Liver (tissue), 9 donors: ENCODE results near the gene SIRT7. TPM values are rescaled to one million over a fixed set of nuclear protein-coding genes. Genes with fewer than 3 reads are reported as not detected.

Source experiments
- DNase-seq: peaks from one replicate; pipeline ENCODE4 v3.0.0-alpha.2; 2017; ENCODE audit warnings: low spot score
- H3K27ac ChIP-seq, 2 donors: one replicate each; pipeline ENCODE4 v1.7.0; 2013; ENCODE audit warnings: inconsistent platforms in 2 of 2, low read length in 2 of 2, control low read depth in 1 of 2, low read depth in 1 of 2, mild to moderate bottlenecking in 1 of 2
- H3K27me3 ChIP-seq, 4 donors: one replicate each; pipeline versions ENCODE4 v1.6.1 to v1.7.0; 2013; ENCODE audit warnings: low read length in 3 of 4, inconsistent platforms in 1 of 4, mild to moderate bottlenecking in 1 of 4, moderate library complexity in 1 of 4; ENCODE audit not compliant: control insufficient read depth in 4 of 4, insufficient read depth in 4 of 4
- H3K36me3 ChIP-seq, 4 donors: one replicate each; pipeline versions ENCODE4 v1.6.1 to v1.7.0; 2013; ENCODE audit warnings: low read length in 3 of 4, mild to moderate bottlenecking in 3 of 4, low read depth in 1 of 4, moderate library complexity in 1 of 4; ENCODE audit not compliant: control insufficient read depth in 4 of 4, insufficient read depth in 3 of 4
- H3K4me1 ChIP-seq, 4 donors: one replicate each; pipeline versions ENCODE4 v1.6.1 to v1.7.0; 2013; ENCODE audit warnings: low read length in 3 of 4, mild to moderate bottlenecking in 3 of 4, moderate library complexity in 1 of 4; ENCODE audit not compliant: control insufficient read depth in 4 of 4, insufficient read depth in 4 of 4
- H3K4me3 ChIP-seq, 3 donors: one replicate each; pipeline versions ENCODE4 v1.6.1 to v1.7.0; 2013; ENCODE audit warnings: low read length in 3 of 3, control low read depth in 1 of 3, low read depth in 1 of 3, mild to moderate bottlenecking in 1 of 3
- H3K9ac ChIP-seq, 2 donors: one replicate each; pipeline ENCODE4 v1.7.0; 2013; ENCODE audit warnings: low read length in 2 of 2, mild to moderate bottlenecking in 2 of 2, moderate library complexity in 2 of 2, control low read depth in 1 of 2, low read depth in 1 of 2
- H3K9me3 ChIP-seq, 4 donors: one replicate each; pipeline versions ENCODE4 v1.6.1 to v1.7.0; 2013; ENCODE audit warnings: low read length in 3 of 4; ENCODE audit not compliant: control insufficient read depth in 4 of 4
- EGR1 ChIP-seq, 2 donors: IDR thresholded peaks; 2 replicates each; pipeline ENCODE4 v1.6.1; 2016 to 2018; ENCODE audit warnings: antibody characterized with exemption in 2 of 2, low read depth in 2 of 2
- FOXA2 ChIP-seq: IDR thresholded peaks from 2 replicates; pipeline ENCODE4 v1.6.1; 2016; ENCODE audit warnings: antibody characterized with exemption
- GABPA ChIP-seq, 2 donors: IDR thresholded peaks in 1 of 2; conservative IDR thresholded peaks in 1 of 2; 2 replicates each; pipeline ENCODE4 v1.6.1; 2016; ENCODE audit warnings: antibody characterized with exemption in 2 of 2, mild to moderate bottlenecking in 1 of 2, moderate library complexity in 1 of 2
- HNF4A ChIP-seq, 2 donors: conservative IDR thresholded peaks; 2 replicates each; pipeline ENCODE4 v1.6.1; 2016; ENCODE audit warnings: antibody characterized with exemption in 2 of 2, mild to moderate bottlenecking in 2 of 2
- HNF4G ChIP-seq: IDR thresholded peaks from 2 replicates; pipeline ENCODE4 v1.6.1; 2016; ENCODE audit warnings: antibody characterized with exemption
- JUND ChIP-seq, 2 donors: IDR thresholded peaks; 2 replicates each; pipeline ENCODE4 v1.6.1; 2016; ENCODE audit warnings: antibody characterized with exemption in 2 of 2
- NR2F2 ChIP-seq: IDR thresholded peaks from 2 replicates; pipeline ENCODE4 v1.6.1; 2016; ENCODE audit warnings: antibody characterized with exemption
- RAD21 ChIP-seq, 2 donors: IDR thresholded peaks; 2 replicates each; pipeline ENCODE4 v1.6.1; 2016; ENCODE audit warnings: antibody characterized with exemption in 2 of 2, mild to moderate bottlenecking in 2 of 2
- REST ChIP-seq: IDR thresholded peaks from 2 replicates; pipeline ENCODE4 v1.6.1; 2016; ENCODE audit warnings: antibody characterized with exemption, mild to moderate bottlenecking
- RXRA ChIP-seq, 2 donors: IDR thresholded peaks; 2 replicates each; pipeline ENCODE4 v1.6.1; 2017 to 2018; ENCODE audit warnings: antibody characterized with exemption in 2 of 2, mild to moderate bottlenecking in 1 of 2
- SP1 ChIP-seq: IDR thresholded peaks from 2 replicates; pipeline ENCODE4 v1.6.1; 2018; ENCODE audit warnings: antibody characterized with exemption, mild to moderate bottlenecking
- TAF1 ChIP-seq: conservative IDR thresholded peaks from 2 replicates; pipeline ENCODE4 v1.6.1; 2016; ENCODE audit warnings: antibody characterized with exemption, mild to moderate bottlenecking
- YY1 ChIP-seq: IDR thresholded peaks from 2 replicates; pipeline ENCODE4 v1.6.1; 2016; ENCODE audit warnings: antibody characterized with exemption, mild to moderate bottlenecking
- WGBS: extraction: QIAGEN DNeasy Blood & Tissue Kit; methylation state at CpG from one replicate; pipeline ENCODE4 v1.1.7; 2013; 5-methylcytosine and 5-hydroxymethylcytosine counted together
- polyA plus RNA-seq, 2 donors: library from polyadenylated mRNA; stranded (reverse) in 1 of 2; unstranded in 1 of 2; fragments of 200-250 nt in 1 of 2; fragments of >200 nt in 1 of 2; fragmentation: Nextera tagmentation in 1 of 2; extraction: Ambion mirVana in 1 of 2; gene quantifications; one replicate each; pipeline versions ENCODE4 v1.2.1 to v1.2.3, GENCODE V29; 2013 to 2015
- total RNA-seq, 2 donors: library from RNA; depleted of rRNA; stranded (reverse); fragments of >200 nt; gene quantifications; one replicate each; pipeline ENCODE4 v1.2.3, GENCODE V29; 2014
- TF ChIP-seq, protein P1 (sequence below): IDR thresholded peaks from 2 replicates; pipeline ENCODE4 v1.6.1; 2016; ENCODE audit warnings: antibody characterized with exemption
- TF ChIP-seq, protein P2 (sequence below): IDR thresholded peaks from 2 replicates; pipeline ENCODE4 v1.6.1; 2016; ENCODE audit warnings: antibody characterized with exemption
- TF ChIP-seq, protein P3 (sequence below): fragments of 150-350 bp; IDR thresholded peaks from 2 replicates; pipeline ENCODE4 v1.5.1; 2017; ENCODE audit warnings: improper control_type of control experiment, low read depth, low read length; ENCODE audit not compliant: missing input control
- donor health status: healthy.
- donor health status: healthy.
- donor health status: healthy.
- donor health status: healthy.
- donor health status: healthy.

The SIRT7 gene
- total and polyA plus RNA-seq, 4 donors: 7.1 to 16.5 (median 11.5) TPM

- Histone ChIP-seq H3K9me3 (no peaks in the 10 kb centered on the region), H3K36me3 (no peaks in the 10 kb centered on the region), H3K4me3 (no peak overlapping the region), H3K27me3 (no peaks in the 10 kb centered on the region), H3K4me1 (no peaks in the 10 kb centered on the region), H3K27ac (no peak overlapping the region), H3K9ac (no peak overlapping the region)
- TF ChIP-seq, protein P1, sequence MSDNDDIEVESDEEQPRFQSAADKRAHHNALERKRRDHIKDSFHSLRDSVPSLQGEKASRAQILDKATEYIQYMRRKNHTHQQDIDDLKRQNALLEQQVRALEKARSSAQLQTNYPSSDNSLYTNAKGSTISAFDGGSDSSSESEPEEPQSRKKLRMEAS: no peak
- TF ChIP-seq TAF1 (no peak), RXRA (IDR thresholded peaks at IDR 0.05) (no peak), REST (no peak), HNF4A (conservative IDR thresholded peaks at IDR 0.05) (no peak), JUND (IDR thresholded peaks at IDR 0.05) (no peak), FOXA2 (no peak), EGR1 (IDR thresholded peaks at IDR 0.05; ENCODE audit: low read depth in 2 of 2) (no peak), SP1 (no peak), NR2F2 (no peak), YY1 (no peak), RAD21 (IDR thresholded peaks at IDR 0.05) (no peak)
- TF ChIP-seq, protein P2, sequence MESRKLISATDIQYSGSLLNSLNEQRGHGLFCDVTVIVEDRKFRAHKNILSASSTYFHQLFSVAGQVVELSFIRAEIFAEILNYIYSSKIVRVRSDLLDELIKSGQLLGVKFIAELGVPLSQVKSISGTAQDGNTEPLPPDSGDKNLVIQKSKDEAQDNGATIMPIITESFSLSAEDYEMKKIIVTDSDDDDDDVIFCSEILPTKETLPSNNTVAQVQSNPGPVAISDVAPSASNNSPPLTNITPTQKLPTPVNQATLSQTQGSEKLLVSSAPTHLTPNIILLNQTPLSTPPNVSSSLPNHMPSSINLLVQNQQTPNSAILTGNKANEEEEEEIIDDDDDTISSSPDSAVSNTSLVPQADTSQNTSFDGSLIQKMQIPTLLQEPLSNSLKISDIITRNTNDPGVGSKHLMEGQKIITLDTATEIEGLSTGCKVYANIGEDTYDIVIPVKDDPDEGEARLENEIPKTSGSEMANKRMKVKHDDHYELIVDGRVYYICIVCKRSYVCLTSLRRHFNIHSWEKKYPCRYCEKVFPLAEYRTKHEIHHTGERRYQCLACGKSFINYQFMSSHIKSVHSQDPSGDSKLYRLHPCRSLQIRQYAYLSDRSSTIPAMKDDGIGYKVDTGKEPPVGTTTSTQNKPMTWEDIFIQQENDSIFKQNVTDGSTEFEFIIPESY: no peak
- TF ChIP-seq, protein P3, sequence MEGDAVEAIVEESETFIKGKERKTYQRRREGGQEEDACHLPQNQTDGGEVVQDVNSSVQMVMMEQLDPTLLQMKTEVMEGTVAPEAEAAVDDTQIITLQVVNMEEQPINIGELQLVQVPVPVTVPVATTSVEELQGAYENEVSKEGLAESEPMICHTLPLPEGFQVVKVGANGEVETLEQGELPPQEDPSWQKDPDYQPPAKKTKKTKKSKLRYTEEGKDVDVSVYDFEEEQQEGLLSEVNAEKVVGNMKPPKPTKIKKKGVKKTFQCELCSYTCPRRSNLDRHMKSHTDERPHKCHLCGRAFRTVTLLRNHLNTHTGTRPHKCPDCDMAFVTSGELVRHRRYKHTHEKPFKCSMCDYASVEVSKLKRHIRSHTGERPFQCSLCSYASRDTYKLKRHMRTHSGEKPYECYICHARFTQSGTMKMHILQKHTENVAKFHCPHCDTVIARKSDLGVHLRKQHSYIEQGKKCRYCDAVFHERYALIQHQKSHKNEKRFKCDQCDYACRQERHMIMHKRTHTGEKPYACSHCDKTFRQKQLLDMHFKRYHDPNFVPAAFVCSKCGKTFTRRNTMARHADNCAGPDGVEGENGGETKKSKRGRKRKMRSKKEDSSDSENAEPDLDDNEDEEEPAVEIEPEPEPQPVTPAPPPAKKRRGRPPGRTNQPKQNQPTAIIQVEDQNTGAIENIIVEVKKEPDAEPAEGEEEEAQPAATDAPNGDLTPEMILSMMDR: no peak
- DNase-seq: no peak
- 89% methylated on average over 9 of the region's 9 CpGs for WGBS
These were observed 26.9 kb upstream of the SIRT7 start for GRCh38 chr17:81944858-81945257.

GRCh38 chr17:81942167-81942553 is 24.2 kb upstream of the SIRT7 start:
- Histone ChIP-seq H3K27me3 (no peaks in the 10 kb centered on the region), H3K9ac (no peak overlapping the region), H3K4me1 (peaks cover 0 to 3% (median 0%) of the 10 kb centered on the region in 4 donors), H3K9me3 (no peaks in the 10 kb centered on the region), H3K27ac (no peak overlapping the region), H3K36me3 (no peaks in the 10 kb centered on the region), H3K4me3 (no peak overlapping the region)
- no peak for TF ChIP-seq NR2F2
- TF ChIP-seq YY1: no peak
- TF ChIP-seq SP1: no peak
- no peak for TF ChIP-seq HNF4G
- no peak for TF ChIP-seq TAF1
- TF ChIP-seq FOXA2: no peak
- TF ChIP-seq RXRA (IDR thresholded peaks at IDR 0.05): no peak
- TF ChIP-seq GABPA (IDR thresholded peaks at IDR 0.05 in 1 of 2, conservative IDR thresholded peaks at IDR 0.05 in 1 of 2): no peak
- TF ChIP-seq, protein P1: no peak
- no peak for DNase-seq
- 59% methylated on average over 12 of the region's 12 CpGs for WGBS
